Kidney (tissue), 14 donors: Measurements from ENCODE around the gene KIF17. TPM values are rescaled to one million over a fixed set of nuclear protein-coding genes. Genes with fewer than 3 reads are reported as not detected.

Experiments used
- DNase-seq, 5 donors: peaks; one replicate each; pipeline ENCODE4 v3.0.0-alpha.2; 2013 to 2020
- FAIRE-seq: peaks from 2 replicates; lab custom pipeline; 2012; peaks lifted over from hg19 to GRCh38; lab: Jason Lieb, UNC
- H3K27ac ChIP-seq, 2 donors: one replicate each; pipeline ENCODE4 v1.7.0; 2013; ENCODE audit warnings: low read depth in 2 of 2, low read length in 2 of 2, inconsistent platforms in 1 of 2
- H3K27me3 ChIP-seq: one replicate; pipeline ENCODE4 v1.7.1; 2013; ENCODE audit warnings: low read length, inconsistent platforms; ENCODE audit not compliant: control insufficient read depth, insufficient read depth
- H3K36me3 ChIP-seq, 3 donors: one replicate each; pipeline versions ENCODE4 v1.7.0 to v1.7.1; 2013; ENCODE audit warnings: low read length in 3 of 3, control low read depth in 1 of 3, inconsistent platforms in 1 of 3; ENCODE audit not compliant: insufficient read depth in 3 of 3, control insufficient read depth in 2 of 3
- H3K4me1 ChIP-seq, 3 donors: one replicate each; pipeline versions ENCODE4 v1.7.0 to v1.7.1; 2013; ENCODE audit warnings: low read length in 3 of 3, inconsistent platforms in 1 of 3, low read depth in 1 of 3; ENCODE audit not compliant: control insufficient read depth in 2 of 3, insufficient read depth in 2 of 3
- H3K4me3 ChIP-seq, 3 donors: one replicate each; pipeline versions ENCODE4 v1.7.0 to v1.8.1; 2013; ENCODE audit warnings: low read length in 3 of 3, control low read depth in 1 of 3, inconsistent platforms in 1 of 3
- H3K9ac ChIP-seq, 3 donors: one replicate each; pipeline versions ENCODE4 v1.7.0 to v1.7.1; 2013; ENCODE audit warnings: low read length in 3 of 3, control low read depth in 1 of 3, inconsistent platforms in 1 of 3
- H3K9me3 ChIP-seq, 3 donors: one replicate each; pipeline versions ENCODE4 v1.7.0 to v1.7.1; 2013; ENCODE audit warnings: low read length in 3 of 3, control low read depth in 1 of 3, inconsistent platforms in 1 of 3; ENCODE audit not compliant: control insufficient read depth in 2 of 3, insufficient read depth in 1 of 3
- intact Hi-C: fragments of 100-400 bp; cut with DNase I; formaldehyde crosslinking; loops from one replicate; pipeline ENCODE4 v1.11.1; 2022
- polyA plus RNA-seq: library from polyadenylated mRNA; stranded (reverse); fragments of 350-450 nt; fragmentation: Illumina TruSeq; extraction: RNeasy Lipid Tissue Mini Kit (QIAGEN cat#74804); gene quantifications from one replicate; pipeline ENCODE4 v1.2.3, GENCODE V29; 2014; ENCODE audit warnings: low read depth, low replicate concordance; ENCODE audit not compliant: insufficient read depth
- total RNA-seq: library from RNA; stranded (reverse); fragmentation: NEBNext Ultra II Directional; extraction: Animal tissue kit (Norgen Biotek cat#: 25700); gene quantifications from one replicate; pipeline ENCODE4 v1.2.1, GENCODE V29; 2021
- TF ChIP-seq, protein P1 (sequence below): IDR thresholded peaks from 3 replicates; pipeline ENCODE4 v1.5.1; 2012; ENCODE audit warnings: mild to moderate bottlenecking, moderate library complexity, borderline replicate concordance; ENCODE audit not compliant: insufficient read depth; ENCODE audit errors: extremely low read depth
- donor health status: control.
- donor health status: control.
- donor health status: control.
- donor health status: control.
- donor health status: control.
- donor health status: DM: yes; HTN: yes; CAD: no.
- donor health status: Normal renal cell carcinoma (clear cell type).

The KIF17 gene
- total and polyA plus RNA-seq, 2 donors from 2014 or later: 3.7 to 4.9 TPM

- H3K4me3 ChIP-seq: peak overlapping the region; percentile 79 to 96 (median 88)
- FAIRE-seq (no peak), DNase-seq (no peak)
- peaks cover 0 to 10% (median 6%) of the 10 kb centered on the region in 3 donors for H3K4me1 ChIP-seq
- intact Hi-C loops: no loop called here
- H3K27ac ChIP-seq: no peak overlapping the region
- peaks cover 2 to 31% (median 12%) of the 10 kb centered on the region in 3 donors for H3K36me3 ChIP-seq
- H3K27me3 ChIP-seq: no peaks in the 10 kb centered on the region
- TF ChIP-seq, protein P1, sequence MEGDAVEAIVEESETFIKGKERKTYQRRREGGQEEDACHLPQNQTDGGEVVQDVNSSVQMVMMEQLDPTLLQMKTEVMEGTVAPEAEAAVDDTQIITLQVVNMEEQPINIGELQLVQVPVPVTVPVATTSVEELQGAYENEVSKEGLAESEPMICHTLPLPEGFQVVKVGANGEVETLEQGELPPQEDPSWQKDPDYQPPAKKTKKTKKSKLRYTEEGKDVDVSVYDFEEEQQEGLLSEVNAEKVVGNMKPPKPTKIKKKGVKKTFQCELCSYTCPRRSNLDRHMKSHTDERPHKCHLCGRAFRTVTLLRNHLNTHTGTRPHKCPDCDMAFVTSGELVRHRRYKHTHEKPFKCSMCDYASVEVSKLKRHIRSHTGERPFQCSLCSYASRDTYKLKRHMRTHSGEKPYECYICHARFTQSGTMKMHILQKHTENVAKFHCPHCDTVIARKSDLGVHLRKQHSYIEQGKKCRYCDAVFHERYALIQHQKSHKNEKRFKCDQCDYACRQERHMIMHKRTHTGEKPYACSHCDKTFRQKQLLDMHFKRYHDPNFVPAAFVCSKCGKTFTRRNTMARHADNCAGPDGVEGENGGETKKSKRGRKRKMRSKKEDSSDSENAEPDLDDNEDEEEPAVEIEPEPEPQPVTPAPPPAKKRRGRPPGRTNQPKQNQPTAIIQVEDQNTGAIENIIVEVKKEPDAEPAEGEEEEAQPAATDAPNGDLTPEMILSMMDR: no peak
- H3K9ac ChIP-seq: peak overlapping the region; percentile 57 to 81 (median 59)
- no peaks in the 10 kb centered on the region for H3K9me3 ChIP-seq
Observed at GRCh38 chr1:20660363-20660762, 57.4 kb downstream of the KIF17 start.

DNA sequence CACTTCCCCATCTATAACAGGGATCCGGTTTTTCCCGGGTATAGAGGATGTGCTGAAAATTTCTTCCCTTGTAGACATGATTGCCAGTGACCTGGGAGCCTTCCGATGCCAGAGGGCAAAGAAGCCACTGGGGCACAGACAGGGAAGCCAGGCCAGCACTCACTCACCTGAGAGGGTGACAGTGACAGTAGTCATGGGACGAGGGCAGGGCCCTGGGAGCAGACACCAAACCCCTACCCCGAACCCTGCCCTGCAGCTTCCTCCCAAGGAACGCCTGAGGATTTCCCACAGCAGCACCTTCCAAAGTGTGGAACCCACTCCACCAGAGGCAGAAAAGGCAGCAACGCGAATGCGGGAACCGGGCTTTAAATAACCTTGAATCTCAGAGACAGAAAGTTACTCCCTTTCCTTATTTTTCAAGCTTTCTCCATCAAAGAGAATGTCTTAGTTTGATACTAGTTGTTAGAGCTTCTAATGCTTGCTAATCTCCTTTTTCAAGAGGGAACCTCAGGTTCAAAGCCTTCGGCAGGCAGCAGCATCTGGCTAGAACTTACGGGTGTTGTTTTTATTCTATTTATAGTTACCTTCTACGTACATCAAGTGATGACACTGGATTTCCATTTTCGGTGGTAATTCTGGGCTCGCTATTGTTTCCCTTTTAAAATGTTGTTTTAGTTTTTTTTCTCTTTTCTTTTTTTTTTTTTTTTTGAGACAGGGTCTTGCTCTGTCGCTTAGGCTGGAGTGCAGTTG is 59.5 kb downstream of the KIF17 start:
- Histone ChIP-seq H3K4me1 (peaks cover 0 to 10% (median 6%) of the 10 kb centered on the region in 3 donors), H3K9ac (no peak overlapping the region), H3K9me3 (no peaks in the 10 kb centered on the region), H3K27me3 (no peaks in the 10 kb centered on the region), H3K4me3 (no peak overlapping the region), H3K36me3 (peaks cover 5 to 48% (median 26%) of the 10 kb centered on the region in 3 donors), H3K27ac (no peak overlapping the region)
- TF ChIP-seq, protein P1: no peak
- DNase-seq: no peak
- intact Hi-C loops: no loop called here
- no peak for FAIRE-seq

- Histone ChIP-seq H3K9ac (no peak overlapping the region), H3K27ac (no peak overlapping the region), H3K4me1 (peaks cover 0 to 7% (median 6%) of the 10 kb centered on the region in 3 donors), H3K36me3 (peaks cover 5 to 61% (median 34%) of the 10 kb centered on the region in 3 donors), H3K27me3 (no peaks in the 10 kb centered on the region), H3K9me3 (no peaks in the 10 kb centered on the region), H3K4me3 (no peak overlapping the region)
- FAIRE-seq: no peak
- DNase-seq: no peak
- intact Hi-C loops: no loop called here
- TF ChIP-seq, protein P1: no peak
Observed at GRCh38 chr1:20657024-20657423, 60.8 kb downstream of the KIF17 start.
